Right atrium auricular region (tissue), 2 donors: ENCODE data around the gene PTTG1IP2. TPM values are rescaled to one million over a fixed set of nuclear protein-coding genes. Genes with fewer than 3 reads are reported as not detected.

Source experiments
- DNase-seq: peaks from one replicate; pipeline ENCODE4 v3.0.0-alpha.2; 2019; ENCODE audit warnings: low spot score
- H3K27ac ChIP-seq, 2 donors: fragments of 200-600 bp; sonication (generic); 1 replicate in 1 of 2; 2 replicates in 1 of 2; pipeline ENCODE4 v1.5.1; 2016 to 2019
- H3K27me3 ChIP-seq, 2 donors: fragments of 200-600 bp; sonication (generic); one replicate each; pipeline versions ENCODE4 v1.5.1 to v1.6.0; 2017 to 2019
- H3K36me3 ChIP-seq: fragments of 200-600 bp; sonication (generic); one replicate; pipeline ENCODE4 v1.5.1; 2016
- H3K4me1 ChIP-seq, 2 donors: fragments of 200-600 bp; sonication (generic); one replicate each; pipeline versions ENCODE4 v1.5.1 to v1.6.0; 2017 to 2019
- H3K4me3 ChIP-seq, 2 donors: fragments of 200-600 bp; sonication (generic); 1 replicate in 1 of 2; 2 replicates in 1 of 2; pipeline ENCODE4 v1.5.1; 2017 to 2019; ENCODE audit warnings: mild to moderate bottlenecking in 1 of 2, moderate library complexity in 1 of 2
- H3K9me3 ChIP-seq, 2 donors: fragments of 200-600 bp; sonication (generic); one replicate each; pipeline ENCODE4 v1.5.1; 2019
- CTCF ChIP-seq, 2 donors: fragments of 200-600 bp; sonication (generic); IDR thresholded peaks; one replicate each; pipeline ENCODE4 v1.5.1; 2019; ENCODE audit warnings: antibody characterized with exemption in 2 of 2
- total RNA-seq, 2 donors: library from RNA; depleted of rRNA; stranded (reverse); fragments of >200 nt; gene quantifications; one replicate each; pipeline ENCODE4 v1.1.0, GENCODE V29; 2016

PTTG1IP2 gene
- total RNA-seq, 2 donors from 2014 or later = not detected

GRCh38 chr7:90465816-90466215 lies 3.6 kb upstream of the PTTG1IP2 start:
- DNase-seq = no peak
- no peak for TF ChIP-seq CTCF (IDR thresholded peaks at IDR 0.05)
- H3K9me3 ChIP-seq = peaks cover 0 to 9% of the 10 kb centered on the region in 2 donors

GRCh38 chr7:90472805-90473540 lies 3.5 kb downstream of the PTTG1IP2 start:
- TF ChIP-seq CTCF (IDR thresholded peaks at IDR 0.05) = no peak
- no peaks in the 10 kb centered on the region for H3K4me1 ChIP-seq
- H3K4me3 ChIP-seq = no peak overlapping the region
- H3K27me3 ChIP-seq = no peaks in the 10 kb centered on the region
- no peaks in the 10 kb centered on the region for H3K36me3 ChIP-seq
- DNase-seq = no peak
- H3K9me3 ChIP-seq = no peaks in the 10 kb centered on the region
- H3K27ac ChIP-seq = no peak overlapping the region

More at GRCh38 chr7:90465816-90466215, 3.6 kb upstream of the PTTG1IP2 start:
- H3K4me3 ChIP-seq = no peak overlapping the region
- no peaks in the 10 kb centered on the region for H3K4me1 ChIP-seq
- H3K36me3 ChIP-seq = no peaks in the 10 kb centered on the region
- H3K27me3 ChIP-seq = no peaks in the 10 kb centered on the region
- no peak overlapping the region for H3K27ac ChIP-seq

GRCh38 chr7:90473814-90474213 lies 4.4 kb downstream of the PTTG1IP2 start:
- Histone ChIP-seq H3K36me3 (no peaks in the 10 kb centered on the region), H3K27ac (no peak overlapping the region), H3K9me3 (no peaks in the 10 kb centered on the region), H3K27me3 (no peaks in the 10 kb centered on the region), H3K4me3 (no peak overlapping the region), H3K4me1 (no peaks in the 10 kb centered on the region)
- TF ChIP-seq CTCF (IDR thresholded peaks at IDR 0.05) = no peak
- no peak for DNase-seq

DNA sequence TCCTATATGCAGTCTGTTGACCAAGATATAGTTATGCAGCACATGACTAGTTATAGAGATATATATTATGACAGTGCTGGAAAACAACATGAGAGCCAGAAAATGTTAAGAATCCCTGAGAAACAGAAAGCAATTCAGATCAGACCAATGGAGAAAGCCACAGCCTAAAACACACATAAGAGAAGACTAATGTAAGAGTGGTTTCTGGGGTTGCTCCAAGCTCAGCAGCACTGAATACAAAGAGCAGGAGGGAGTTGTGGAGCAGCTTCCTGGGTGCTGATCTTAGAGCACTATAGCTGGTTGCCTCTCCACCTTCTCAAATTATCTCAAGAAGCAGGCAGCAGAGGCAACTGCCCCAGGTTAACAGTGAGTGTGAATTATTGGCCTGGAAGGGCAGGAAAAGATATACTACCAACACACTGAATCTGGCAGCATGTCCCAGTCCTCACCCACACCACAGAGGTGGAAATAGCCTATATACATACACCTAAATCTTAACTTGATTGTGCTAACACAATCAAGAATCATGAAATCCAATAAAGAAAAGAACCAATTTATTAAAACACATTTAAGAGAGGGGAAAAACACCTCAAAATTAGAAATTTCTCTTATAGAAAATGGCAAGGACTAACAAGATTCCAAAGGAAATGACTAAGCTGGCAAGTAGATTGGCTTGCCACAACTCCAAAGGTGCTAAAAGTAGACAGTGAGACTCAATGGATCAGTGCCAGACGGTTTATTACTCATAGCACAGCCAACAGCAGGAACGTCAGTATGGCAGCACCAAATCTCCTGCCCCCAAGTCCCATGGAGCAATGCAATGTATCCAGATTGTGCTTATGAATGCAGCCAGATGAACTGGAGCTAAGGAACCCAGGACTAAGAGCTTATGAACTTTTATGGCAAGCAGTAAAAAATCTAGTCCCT lies 5.1 kb downstream of the PTTG1IP2 start:
- Histone ChIP-seq H3K9me3 (no peaks in the 10 kb centered on the region), H3K4me1 (no peaks in the 10 kb centered on the region), H3K4me3 (no peak overlapping the region), H3K36me3 (no peaks in the 10 kb centered on the region), H3K27me3 (no peaks in the 10 kb centered on the region), H3K27ac (no peak overlapping the region)
- no peak for DNase-seq
- TF ChIP-seq CTCF (IDR thresholded peaks at IDR 0.05) = no peak

DNA sequence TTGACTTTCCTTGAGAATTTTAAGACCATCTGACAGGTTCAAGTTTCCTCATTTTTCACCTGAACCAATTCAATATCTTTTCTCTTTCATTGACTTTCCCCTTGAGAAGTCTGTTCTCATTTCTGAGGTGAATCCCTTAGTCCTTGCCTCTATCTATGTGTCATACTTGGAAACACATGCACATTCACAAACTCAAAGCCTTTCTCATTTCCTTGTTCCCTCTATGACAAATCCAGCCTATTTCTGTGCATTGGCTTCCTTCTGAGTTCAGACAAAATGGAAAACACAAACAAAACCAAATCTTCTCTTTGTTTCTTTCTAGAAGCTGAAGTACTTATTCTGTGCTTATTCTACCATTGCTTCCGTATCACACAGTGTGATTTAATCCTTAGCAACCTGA lies 13.8 kb downstream of the PTTG1IP2 start:
- Histone ChIP-seq H3K4me1 (no peaks in the 10 kb centered on the region), H3K36me3 (no peaks in the 10 kb centered on the region), H3K9me3 (no peaks in the 10 kb centered on the region), H3K27me3 (no peaks in the 10 kb centered on the region), H3K27ac (no peak overlapping the region), H3K4me3 (no peak overlapping the region)
- no peak for DNase-seq
- TF ChIP-seq CTCF (IDR thresholded peaks at IDR 0.05) = no peak
